AG09309 (cell line): ENCODE data around the gene MAGOH.

Experiments used
- DNase-seq: peaks from one replicate; pipeline ENCODE4 v3.0.0-alpha.2; 2010; ENCODE audit warnings: low read depth
- H3K4me3 ChIP-seq: 2 replicates; pipeline ENCODE4 v1.5.1; 2011; ENCODE audit warnings: mild to moderate bottlenecking, low read depth, low read length, moderate library complexity; ENCODE audit not compliant: control insufficient read depth
- TF ChIP-seq, protein P1 (sequence below): IDR thresholded peaks from 2 replicates; pipeline ENCODE4 v1.5.1; 2011; ENCODE audit warnings: mild to moderate bottlenecking, low read depth, low read length, inconsistent platforms; ENCODE audit not compliant: insufficient read depth, control insufficient read depth; ENCODE audit errors: missing control alignments

MAGOH gene

DNA sequence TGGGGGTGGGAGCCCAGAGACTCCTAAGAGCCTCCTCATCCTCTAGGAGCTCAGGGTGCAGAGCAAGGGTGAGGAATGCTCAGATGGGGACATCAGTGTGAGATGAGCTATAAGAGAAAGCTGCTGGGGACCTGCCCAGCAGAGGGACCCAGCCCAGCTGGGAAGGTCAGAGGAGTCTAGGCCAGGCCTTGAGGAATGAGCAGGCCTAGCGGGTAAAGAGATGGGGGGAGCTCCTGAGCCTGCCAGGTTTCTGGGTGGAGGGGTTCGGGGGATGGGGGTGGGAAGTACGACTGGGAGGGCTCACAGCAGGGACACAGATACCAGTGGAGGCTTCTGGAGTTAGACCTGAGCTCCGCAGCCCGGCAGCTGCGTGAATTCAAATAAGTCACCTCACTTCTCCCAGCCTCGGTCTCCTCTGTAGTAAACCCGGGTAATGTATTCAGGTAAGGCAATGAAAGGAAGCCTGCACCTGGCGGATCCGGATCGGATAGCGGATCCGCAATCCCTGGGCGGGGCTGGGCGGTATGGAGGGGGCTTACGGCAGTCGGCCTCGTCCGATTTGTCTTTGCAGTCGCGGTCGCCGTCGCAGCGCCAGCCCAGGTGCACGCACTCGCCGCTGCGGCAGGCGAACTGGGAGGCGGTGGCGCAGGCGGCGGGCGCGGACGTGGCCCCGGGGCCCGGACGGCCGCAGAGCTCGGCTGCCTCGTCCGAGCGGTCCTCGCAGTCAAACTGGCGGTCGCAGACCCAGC lies 38.0 kb upstream of the MAGOH start:
- H3K4me3 ChIP-seq, result no peak overlapping the region
- TF ChIP-seq, protein P1, sequence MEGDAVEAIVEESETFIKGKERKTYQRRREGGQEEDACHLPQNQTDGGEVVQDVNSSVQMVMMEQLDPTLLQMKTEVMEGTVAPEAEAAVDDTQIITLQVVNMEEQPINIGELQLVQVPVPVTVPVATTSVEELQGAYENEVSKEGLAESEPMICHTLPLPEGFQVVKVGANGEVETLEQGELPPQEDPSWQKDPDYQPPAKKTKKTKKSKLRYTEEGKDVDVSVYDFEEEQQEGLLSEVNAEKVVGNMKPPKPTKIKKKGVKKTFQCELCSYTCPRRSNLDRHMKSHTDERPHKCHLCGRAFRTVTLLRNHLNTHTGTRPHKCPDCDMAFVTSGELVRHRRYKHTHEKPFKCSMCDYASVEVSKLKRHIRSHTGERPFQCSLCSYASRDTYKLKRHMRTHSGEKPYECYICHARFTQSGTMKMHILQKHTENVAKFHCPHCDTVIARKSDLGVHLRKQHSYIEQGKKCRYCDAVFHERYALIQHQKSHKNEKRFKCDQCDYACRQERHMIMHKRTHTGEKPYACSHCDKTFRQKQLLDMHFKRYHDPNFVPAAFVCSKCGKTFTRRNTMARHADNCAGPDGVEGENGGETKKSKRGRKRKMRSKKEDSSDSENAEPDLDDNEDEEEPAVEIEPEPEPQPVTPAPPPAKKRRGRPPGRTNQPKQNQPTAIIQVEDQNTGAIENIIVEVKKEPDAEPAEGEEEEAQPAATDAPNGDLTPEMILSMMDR, result no peak
- no peak for DNase-seq

- TF ChIP-seq, protein P1, result no peak
- DNase-seq, result no peak
- H3K4me3 ChIP-seq, result no peak overlapping the region
These were observed 37.2 kb upstream of the MAGOH start for GRCh38 chr1:53275566-53275965.

GRCh38 chr1:53274541-53275185 lies 36.3 kb upstream of the MAGOH start:
- no peak overlapping the region for H3K4me3 ChIP-seq
- TF ChIP-seq, protein P1, result no peak
- DNase-seq, result no peak

DNA sequence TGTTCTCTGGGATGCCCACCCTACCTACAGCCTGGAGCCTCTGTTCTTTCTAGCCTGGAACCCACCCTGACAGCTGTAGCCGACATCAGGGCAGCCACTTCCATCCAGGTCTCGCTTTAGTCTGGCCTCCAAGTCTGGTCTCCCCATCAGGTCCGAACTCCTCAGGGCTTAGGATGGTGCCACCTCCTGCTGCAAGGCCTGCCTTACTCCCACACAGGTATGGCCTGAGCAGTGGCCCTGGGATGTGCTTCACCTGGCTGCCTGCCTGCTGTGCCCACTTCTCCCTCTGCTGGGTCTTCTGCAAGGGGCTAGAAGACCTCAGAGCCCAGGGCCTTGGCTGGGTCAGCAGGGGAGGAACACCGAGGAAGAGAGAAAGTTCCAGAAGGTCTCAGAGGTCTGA lies 35.7 kb upstream of the MAGOH start:
- H3K4me3 ChIP-seq, result no peak overlapping the region
- TF ChIP-seq, protein P1, result no peak
- no peak for DNase-seq

GRCh38 chr1:53273526-53273925 lies 35.2 kb upstream of the MAGOH start:
- no peak overlapping the region for H3K4me3 ChIP-seq
- DNase-seq, result no peak
- TF ChIP-seq, protein P1, result no peak

DNA sequence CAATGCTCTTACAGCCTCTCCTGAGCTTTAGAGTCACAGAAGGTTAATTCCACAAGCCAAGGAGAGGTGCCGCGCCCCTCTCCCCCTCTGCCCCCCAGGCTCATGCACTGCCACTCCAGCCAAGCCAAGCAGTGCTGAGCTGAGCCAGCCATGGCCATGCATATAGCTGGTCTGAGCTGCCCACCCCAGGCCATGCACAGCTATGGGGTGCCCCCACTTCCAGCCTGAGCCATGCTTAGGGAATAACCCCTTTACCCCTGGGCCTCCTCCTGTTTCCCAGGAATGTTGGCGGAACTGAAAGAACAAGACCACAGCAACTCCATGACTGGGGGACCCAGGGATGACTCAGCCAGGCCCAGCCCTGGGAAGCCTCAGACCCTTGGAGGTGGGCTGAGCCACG lies 34.0 kb upstream of the MAGOH start:
- no peak overlapping the region for H3K4me3 ChIP-seq
- no peak for DNase-seq
- TF ChIP-seq, protein P1, result no peak
